Measurements from ENCODE around the gene GRPEL1.

GRPEL1 gene

GRCh38 chr4:7061815-7062214, 6.0 kb downstream of the GRPEL1 start:
- no peak for DNase-seq

- no peak for DNase-seq
These were observed 7.3 kb downstream of the GRPEL1 start for GRCh38 chr4:7060346-7061150.

DNA sequence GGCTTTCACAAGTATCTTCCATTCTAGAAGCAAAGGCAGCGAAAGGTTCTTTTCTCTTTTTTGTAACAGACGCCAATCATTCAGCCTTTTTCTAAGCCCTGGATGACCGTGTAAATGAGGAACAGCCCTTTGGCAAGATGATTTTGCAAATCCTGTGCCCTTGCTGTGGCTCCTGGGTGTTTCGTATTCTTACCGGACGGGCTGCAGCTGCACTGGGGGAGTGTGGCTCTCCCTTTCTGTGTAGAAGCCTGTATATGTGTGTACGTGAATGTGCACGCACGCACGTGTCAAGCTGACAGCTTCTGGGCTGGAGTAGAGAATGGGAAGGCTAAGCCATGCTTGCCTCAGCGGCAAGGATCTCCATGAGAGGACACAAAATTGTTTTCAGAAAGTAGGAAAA, 8.2 kb downstream of the GRPEL1 start:
- no peak for DNase-seq

GRCh38 chr4:7058792-7059191, 9.1 kb downstream of the GRPEL1 start:
- no peak for DNase-seq

- DNase-seq, result no peak
These were observed 11.9 kb downstream of the GRPEL1 start for GRCh38 chr4:7055990-7056325.

DNA sequence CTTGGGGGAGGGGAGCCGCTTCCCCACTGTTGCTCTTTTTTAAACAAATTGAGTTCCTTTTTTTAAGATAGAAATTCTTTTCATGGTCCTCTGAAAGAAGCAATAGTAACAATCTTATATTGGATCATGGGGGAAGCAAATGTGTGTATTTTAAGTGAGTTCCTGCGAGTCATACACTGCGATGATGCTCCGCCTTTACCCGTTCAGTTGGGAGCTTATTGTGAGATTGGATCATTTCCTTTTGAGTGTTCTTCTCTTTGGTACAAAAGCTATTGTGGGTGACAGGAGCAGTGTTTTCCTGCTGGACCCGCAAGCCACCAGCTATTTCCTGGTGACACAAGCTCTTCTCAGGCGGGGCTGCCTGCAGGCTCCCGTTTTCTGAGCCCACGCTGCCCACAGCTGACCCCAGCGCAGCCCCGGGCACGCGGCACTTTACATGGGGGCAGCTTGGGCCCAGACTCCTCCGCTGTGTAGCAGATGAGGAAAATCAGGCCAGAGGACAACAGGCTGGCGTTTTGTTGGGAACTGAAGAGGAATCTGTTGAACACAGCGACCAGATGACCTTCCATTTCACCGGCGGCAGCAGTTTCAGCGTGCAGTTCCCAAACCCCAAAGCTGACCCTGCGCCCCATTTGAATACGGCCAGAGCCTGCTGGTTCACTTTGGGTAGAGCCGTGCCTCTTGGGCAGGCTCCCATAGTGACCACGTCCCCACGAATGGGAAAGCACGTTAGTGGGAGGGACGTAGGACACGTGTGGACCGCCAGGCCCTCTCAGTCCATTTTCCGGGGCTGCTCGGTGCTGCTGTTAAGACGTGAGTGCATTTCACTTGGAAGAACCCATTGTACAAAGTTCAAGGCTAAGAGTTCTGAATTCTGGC, 12.5 kb downstream of the GRPEL1 start:
- no peak for DNase-seq

GRCh38 chr4:7054106-7054880, 13.6 kb downstream of the GRPEL1 start:
- no peak for DNase-seq

GRCh38 chr4:7052923-7053715, 14.7 kb downstream of the GRPEL1 start:
- no peak for DNase-seq

DNA sequence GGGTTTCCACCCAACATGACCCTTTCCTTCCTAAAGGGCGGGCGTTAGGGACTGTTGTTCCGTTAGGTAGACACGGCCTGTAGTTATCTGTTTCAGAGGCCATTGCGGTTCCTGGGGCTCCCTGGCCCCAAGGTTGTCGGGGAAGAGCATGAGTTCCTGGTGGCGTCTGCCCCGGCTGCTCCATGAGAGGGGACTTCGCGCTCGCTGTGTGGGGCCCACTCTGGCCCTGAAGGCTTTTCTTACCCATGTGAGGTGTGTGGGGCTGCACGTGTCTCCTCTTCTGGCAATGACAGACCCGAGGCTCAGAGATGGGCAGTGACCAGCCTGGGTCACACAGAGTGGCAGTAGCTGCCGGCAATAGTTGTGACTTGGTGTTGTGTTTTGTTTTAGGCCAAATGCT, 15.6 kb downstream of the GRPEL1 start:
- DNase-seq, result no peak

GRCh38 chr4:7051905-7052304, 16.0 kb downstream of the GRPEL1 start:
- no peak for DNase-seq

- no peak for DNase-seq
These were observed 16.7 kb downstream of the GRPEL1 start for GRCh38 chr4:7051144-7051495.

GRCh38 chr4:7050481-7051143, 17.3 kb downstream of the GRPEL1 start:
- DNase-seq, result no peak

DNA sequence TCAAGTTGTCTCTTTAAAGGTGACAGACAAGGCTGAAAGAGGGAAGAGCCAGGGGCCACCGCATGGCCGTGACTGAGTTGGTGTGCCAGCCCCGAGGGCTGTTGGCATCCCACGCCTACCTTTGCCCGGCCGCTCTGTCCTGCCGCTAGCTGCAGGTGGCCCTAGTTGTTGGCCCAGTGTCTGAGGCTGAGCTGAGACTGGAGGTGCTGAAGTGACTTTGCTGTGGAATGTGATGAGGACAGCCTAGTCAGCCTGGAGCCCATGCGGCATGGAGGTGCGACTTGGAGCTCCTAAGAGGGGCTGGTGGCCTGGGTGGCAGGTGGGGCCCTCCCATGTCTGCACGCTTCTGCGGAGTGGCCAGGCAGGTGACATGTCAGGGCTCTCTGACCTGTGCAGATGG, 18.1 kb downstream of the GRPEL1 start:
- no peak for DNase-seq

DNA sequence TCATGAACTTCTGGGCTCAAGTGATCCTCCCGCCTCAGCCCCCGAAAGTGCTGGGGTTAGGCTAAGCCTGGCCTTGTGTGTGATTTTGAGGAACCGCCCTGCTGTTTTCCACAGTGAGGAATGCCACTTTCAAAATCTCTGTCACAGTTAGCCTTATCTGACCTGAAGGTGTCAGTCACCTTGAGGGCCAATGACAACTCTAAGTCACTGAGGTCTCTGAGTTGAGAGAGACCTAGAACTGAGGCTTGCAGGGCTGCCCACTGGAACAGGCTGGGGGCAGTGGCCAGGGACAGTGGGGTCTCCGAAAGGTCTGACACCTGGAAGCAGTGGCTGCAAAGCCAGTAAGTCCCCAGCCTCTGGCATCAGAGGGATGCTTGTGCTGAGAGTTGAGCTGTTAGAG, 18.6 kb downstream of the GRPEL1 start:
- no peak for DNase-seq

- no peak for DNase-seq
These were observed 19.2 kb downstream of the GRPEL1 start for GRCh38 chr4:7048642-7049041.

DNA sequence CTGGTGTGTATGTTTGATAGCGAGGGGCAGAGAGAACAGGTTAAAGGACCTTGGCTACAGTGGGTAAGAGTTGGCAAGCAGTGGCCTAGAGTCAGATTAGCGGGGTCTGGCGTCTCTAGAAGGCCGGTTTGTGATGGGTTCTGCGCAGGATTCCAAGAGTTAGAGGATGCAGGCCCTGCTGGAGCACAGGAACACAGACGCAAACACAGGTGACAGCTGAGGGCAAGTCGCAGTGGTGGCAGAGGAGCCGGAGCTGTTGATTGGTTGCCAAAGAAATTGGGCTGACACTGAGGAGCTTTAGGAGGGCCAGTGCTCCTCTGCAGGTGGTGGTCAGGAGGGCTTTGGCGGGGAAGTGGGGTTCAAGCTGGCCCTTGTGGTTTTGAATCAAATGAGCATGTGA, 20.9 kb downstream of the GRPEL1 start:
- no peak for DNase-seq

DNA sequence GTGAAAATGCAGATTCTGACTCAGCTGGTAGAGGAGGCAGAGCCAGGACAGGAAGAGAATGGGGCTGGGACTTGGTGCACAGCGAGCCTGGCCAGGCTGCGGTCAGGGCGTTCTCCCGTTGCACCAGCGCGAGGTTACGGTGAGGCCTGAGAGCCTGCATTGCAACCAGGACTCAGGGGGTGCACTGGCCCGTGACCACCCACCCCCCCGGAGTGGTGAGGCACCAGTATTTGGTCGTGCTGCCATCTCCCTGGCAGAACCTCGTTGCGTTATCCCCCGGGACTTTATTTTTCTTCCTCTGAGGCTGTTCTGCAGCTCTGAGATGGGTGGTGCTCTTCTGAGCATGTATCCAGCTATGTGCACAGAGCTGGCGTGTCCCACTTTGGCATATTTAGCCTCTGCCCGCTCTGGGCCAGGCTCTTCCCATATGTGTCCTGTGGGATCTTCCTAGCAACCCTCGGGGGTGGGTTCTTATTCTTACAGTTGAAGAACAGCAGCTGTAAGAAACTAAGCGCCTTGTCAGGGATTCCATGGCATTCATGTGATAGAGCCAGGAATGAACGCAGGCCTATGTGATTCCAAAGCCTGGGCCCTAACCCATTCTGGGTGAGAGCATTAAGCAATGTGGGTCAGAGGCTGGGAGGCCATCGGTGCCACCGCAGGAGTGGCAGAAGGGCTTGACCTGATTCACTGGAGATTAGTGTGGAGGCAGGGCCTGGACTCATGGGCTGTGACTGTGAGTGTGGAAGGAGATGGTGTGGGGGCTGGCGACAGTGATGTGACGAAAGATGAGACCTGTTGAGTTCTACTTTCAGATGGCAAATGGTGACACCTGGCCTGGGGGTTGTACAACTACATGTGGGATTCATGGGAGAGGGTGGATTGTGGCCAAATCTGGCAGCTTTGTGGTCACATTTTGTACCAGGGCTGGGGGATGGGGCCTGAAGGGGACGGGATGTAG, 21.6 kb downstream of the GRPEL1 start:
- DNase-seq, result no peak

- DNase-seq, result no peak
These were observed 22.3 kb downstream of the GRPEL1 start for GRCh38 chr4:7045553-7045952.

DNA sequence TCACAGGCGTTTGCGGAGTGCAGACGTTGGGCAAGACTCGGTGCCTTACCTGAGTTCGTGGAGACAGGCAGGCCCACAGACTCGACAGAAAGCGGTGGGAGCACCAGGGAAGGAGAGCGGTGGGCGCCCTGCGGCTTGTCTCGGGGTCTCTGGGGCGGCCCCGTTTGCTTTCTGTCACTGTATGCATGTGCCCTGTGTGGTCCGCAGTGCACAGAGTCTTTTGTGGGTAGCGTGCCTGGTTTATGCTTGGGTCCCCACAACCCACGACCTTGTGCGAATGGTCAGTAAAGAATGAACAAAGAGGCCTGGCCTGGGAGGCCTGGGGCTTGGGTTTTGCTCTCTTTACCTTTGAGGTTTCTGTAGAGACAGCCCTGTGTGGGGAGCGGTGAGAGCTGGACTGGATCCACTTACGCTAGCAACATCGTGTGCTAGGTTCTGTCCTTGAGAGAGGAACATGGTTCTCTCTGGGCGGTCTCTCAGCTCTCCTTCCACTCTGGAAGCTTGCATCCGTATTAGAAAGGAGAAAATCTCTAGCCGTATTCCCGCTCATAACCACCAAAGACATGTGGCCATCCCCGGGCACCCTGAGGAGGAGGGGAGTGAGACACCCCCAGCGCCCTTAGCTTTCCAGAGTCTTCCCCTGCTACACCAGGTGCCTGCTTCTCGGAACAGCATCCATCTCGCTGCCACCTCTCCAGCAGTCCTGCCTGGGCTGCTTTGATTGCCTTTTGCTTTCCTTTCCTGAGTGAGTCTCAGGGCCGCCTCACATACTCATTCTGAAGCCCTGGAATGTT, 23.5 kb downstream of the GRPEL1 start:
- no peak for DNase-seq

All from stimulated activated CD4-positive, alpha-beta T cell treated with anti-CD3 and anti-CD28 coated beads, Interleukin-4, amount 100 ng/mL, for 24 hours (primary cell).